HG03060 (cell line): ENCODE data around the gene MROH2B.
"Not testable (repeated sequence)": the region's sequence is repeated elsewhere in the genome, so short reads cannot be mapped to it uniquely, and the experiment has no call there.

Experiments
- ATAC-seq: cut with Tn5 transposase; IDR thresholded peaks from one replicate; pipeline ENCODE4 v1.9.1; 2021; ENCODE audit warnings: low read depth, moderate number of reproducible peaks; ENCODE audit not compliant: unreplicated experiment

The MROH2B gene

DNA sequence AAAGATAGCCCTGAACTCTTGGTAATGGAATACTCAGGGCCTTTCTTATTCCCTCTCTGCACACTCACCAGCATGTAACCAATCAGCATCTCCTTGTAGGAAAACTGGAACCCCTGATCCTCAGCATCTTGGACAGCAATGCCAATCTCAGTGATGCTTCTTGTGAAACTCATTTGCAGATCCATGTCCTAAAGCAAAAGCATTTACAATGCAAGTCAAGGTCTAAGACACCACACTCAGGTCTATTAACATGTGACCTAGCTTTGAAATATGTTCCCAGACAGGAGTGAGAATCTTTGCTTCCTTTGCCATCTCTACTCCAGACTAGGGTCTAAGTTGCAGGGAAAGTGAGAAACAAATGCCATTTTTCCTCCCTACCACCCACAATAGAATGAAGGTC lies 38.2 kb downstream of the MROH2B start:
- ATAC-seq = no peak

DNA sequence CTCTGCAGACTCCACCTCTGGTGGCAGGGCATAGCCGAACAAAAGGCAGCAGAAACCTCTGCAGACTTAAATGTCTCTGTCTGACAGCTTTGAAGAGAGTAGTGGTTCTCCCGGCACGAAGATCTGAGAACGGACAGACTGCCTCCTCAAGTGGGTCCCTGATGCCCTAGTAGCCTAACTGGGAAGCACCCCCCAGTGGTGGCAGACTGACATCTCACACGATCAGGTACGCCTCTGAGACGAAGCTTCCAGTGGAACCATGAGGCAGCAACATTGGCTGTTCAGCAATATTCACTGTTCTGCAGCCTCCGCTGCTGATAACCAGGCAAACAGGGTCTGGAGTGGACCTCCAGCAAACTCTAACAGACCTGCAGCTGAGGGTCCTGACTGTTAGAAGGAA lies 48.5 kb downstream of the MROH2B start:
- not testable (repeated sequence) for ATAC-seq

DNA sequence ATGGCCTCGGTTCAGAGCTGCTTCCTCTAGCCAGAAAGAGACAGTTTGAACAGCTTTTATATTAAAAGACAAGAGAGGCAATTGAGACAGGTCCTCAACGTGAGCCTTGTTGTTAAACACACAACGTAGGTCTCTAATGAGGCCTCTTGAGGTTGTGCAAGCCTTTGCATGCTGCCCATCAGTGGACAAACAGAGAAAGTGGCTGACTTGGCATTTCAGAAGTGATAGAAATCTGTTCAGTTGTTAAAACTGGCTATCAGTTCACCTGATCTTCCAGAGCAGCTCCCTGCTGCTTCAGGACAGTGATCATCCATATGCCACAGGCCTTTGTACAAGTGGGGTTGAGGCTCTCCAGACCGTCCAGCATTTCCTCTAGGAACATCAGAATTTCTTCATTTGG lies 58.8 kb downstream of the MROH2B start:
- no peak for ATAC-seq

DNA sequence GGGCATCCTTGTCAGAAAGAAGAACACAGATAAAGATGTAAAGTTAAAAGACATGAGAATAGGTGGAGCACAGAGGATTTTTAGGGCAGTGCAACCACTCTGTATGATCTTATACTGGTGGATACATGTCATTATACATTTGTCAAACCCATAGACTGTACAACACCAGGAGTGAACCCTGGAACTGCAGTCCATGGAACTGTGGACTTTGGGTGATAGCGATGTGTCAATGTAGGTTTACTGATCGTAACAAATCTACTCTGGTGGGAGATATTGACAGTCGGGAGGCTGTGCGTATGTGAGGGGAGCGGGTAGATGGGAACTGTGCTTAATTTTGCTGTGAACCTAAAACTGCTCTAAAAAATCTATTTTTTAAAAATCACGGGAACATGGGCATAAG lies 60.6 kb downstream of the MROH2B start:
- no peak for ATAC-seq

DNA sequence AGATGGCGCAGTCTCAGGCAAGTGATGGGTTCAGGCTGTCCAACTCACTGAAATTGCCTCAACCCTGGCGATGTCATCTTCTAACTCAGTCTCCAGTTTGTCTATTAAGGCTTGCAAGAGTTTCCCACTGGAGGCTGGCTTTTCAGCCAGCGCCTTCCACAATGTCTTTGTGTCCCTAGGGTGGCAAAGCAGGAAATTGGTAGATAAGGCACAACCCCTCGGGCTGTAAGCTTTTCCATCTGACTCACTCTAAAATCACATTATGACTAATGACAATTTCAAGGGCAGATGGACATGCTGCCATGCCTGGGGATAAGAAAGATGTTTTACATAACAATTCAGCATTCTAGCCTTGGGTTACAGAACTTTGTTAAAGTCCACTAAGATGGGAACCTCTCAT lies 61.9 kb downstream of the MROH2B start:
- ATAC-seq = no peak

DNA sequence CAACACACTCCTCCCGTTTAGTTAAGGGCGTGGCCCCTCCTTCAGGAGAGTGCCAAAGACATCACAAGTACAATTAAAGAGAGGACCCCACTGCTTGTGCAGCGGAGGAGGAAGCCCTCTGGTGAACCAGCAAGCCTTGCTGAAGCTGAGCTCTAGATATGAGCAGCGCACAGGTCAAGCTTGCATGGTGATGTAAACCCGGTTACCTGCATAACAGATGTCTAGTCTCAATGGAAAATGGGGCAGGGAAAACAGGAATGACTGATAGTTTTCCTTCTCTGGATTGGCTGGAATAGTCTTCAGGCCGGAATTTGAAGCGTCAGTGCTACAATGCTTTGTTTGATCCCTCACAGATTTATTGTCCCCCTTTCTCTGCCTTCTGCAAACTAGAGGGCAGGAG lies 66.2 kb downstream of the MROH2B start:
- ATAC-seq = no peak

DNA sequence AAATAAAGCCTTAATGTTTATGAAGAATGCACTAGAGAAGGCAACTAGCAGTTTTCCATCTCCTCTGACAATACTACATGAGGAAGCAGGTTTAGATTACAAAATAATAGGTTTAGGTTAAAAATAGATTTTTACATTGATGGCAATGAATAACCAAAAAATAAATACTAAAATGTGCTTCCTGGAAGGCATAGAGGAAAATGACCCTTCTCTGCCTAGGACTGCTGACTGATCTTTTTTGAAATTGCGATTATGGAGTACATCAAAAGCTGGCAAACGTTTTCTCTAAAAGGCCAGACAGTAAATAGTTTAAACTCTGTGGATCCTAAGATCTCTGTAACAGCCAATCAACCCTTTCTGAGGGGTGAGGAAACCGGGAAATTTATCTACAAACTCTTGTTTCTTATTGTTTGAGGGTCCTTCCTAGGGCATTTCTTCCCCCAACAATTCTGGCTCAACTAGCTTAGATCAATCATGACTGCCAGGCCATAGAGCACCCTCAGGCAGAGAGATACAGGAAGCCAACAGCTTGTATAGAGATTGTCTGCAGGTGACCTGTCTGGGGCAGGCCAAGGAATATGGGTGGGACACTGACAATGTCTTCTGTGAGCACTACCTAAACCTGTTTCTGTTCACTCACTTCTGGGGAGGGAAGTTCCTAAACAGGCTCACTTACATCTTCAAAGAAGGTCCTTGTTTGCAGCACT lies 67.3 kb downstream of the MROH2B start:
- no peak for ATAC-seq

DNA sequence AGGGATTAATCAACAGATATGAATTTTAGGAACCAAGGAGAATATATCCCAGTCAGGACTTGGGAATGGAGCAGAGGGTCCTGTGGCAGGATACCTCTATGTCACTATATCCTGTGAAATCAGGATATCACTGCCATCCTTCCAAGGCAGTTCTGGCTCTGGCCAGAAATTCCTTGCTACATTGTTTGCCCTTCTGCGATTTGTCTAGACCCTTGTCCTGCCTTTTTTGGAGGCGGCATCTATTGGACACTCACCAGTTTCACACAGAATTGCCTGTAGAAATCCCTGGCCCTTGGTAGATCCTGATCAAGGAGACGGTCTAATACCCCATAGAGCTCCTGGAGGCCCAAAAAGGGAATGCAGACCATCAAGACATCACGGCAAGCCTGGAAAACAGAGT lies 71.2 kb downstream of the MROH2B start:
- no peak for ATAC-seq

DNA sequence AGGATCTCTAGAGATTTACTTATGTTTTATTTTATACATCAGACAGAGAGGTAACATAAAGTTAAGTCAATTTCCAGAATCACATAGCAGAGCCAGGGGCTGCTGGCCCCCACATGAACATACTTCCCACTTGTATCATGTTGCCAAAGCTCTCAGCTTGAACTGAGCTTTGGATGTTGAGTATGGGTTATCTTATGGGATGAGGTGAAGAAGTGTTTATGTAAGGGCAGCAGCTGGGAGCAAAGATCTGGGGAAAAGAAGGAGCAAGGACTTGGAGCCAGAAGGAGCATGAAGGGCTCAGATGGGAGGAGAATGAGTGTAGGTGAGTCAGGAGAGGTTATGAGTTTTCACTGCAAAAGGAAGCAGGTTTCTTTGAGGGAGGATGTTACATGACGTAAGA lies 72.0 kb downstream of the MROH2B start:
- no peak for ATAC-seq

DNA sequence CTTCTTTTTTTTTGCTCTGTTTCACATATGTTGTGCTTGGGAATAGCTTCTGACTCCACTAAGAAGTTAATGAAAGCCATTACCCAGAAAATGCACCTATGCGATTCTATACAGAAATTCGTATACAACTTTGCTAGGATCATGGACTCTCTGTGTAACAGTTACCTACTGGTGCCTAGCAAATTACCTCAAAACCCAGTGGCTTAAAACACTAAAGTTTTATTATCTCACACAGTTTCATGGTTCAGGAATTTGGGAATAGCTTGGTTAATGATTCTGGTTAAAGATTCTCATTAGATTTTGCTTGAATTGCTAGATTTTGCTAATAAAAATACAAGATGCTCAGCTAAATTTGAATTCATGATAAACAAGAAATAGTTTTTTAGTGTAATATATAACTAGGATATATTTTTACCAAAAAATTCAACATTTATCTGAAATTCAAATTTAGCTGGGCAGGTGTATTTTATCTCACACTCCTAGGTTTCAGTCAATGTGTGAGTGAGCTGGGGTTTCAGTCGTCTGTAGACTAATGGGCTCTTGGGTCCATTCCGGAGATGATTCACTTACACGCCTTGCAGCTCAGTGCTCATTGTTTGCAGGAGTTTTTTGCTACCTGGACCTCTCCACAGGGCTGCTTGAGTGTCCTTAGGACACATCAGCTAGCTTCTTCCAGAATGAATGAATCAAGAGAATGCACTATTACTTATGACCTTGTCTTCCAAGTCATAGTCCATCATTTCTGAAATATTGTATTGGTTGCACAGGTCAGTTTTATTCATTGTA lies 75.1 kb downstream of the MROH2B start:
- ATAC-seq = no peak

DNA sequence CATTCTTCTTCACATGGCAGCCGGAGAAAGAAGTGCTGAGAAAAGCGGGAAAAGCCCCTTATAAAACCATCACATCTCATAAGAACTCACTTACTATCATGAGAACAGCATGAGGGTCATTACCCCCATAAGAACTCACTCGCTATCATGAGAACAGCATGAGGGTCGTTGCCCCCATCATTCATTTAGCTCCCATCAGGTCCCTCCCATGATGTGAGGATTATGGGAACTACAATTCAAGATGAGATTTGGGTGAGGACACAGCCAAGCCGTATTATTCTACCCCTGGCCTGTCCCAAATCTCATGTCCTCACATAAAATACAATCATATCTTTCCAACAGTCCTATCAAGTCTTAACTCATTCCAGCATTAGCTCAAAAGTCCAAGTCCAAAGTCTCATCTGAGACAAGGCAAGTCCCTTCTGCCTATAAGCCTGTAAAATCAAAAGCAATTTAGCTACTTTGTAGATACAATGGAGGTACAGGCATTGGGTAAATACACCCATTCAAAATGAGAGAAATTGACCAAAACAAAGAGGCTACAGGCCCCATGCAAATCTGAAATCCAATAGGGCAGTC lies 79.1 kb downstream of the MROH2B start:
- ATAC-seq = no peak

DNA sequence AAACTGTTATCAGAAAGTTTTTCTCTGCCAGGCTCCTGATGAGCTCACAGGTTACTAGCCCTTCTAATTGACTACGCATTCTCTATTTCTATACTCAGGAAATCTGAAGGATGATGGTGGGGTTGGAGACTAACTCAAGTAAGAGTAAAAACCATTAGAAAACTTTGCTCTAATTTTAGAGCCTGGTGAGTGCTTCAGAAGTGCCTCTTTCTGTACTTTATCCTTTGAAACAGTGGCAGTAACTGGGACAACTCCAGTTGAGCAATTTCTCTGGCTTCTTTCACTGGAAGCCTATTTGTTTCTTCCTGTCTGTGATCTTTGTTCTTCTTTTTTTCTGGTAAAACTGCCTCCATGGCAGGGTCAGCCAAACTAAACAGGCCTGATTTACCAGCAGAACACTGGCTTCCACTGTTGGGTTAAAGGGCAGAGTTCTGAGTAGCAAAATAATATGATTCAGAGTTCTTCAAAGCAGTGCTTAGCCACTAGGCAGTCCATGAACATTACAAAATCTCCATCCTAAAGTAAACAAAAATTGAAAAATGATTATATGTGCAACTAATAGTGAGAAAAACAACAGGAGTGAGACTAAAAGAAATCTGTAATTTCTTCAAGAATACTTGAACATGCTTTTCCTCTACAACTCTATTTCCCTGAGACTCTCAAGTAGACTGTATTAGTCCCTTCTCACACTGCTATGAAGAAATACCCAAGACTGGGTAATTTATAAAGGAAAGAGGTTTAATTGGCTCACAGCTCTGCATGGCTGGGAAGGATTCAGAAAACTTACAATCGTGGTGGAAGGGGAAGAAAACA lies 79.8 kb downstream of the MROH2B start:
- no peak for ATAC-seq

DNA sequence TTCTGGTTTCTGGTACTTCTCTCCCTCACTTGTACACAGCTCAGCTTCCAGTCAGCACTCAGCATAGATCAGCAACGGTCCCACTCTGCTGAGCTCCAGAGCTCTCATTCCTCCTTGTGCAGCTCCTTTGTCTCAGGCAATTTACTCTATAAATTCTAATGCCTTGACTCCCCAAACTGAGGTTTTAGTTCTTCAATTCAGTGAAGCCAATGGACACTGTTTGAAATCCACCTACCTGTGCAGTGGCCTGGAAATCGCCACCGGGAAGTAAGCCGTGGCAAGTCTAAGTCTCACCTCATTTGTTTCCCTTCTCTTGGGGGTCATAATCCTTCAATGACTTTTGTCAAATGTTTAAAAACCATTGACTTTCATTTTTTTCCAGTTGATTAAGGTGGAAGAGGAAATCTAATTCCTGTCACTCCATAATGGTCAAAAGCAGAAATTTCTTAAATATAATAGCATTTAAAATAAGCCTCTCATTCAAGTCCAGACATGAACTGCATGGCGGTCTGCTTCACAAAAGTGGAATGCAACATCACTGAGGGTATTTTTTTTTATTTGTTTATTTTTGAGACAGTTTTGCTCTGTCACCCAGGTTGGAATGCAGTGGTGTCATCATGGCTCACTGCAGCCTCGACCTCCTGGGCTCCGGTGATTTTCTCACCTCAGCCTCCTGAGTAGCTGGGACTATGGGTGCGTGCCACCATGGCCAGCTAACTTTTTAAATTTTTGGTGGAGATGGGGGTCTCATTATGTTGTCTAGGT lies 82.2 kb downstream of the MROH2B start:
- ATAC-seq = no peak

DNA sequence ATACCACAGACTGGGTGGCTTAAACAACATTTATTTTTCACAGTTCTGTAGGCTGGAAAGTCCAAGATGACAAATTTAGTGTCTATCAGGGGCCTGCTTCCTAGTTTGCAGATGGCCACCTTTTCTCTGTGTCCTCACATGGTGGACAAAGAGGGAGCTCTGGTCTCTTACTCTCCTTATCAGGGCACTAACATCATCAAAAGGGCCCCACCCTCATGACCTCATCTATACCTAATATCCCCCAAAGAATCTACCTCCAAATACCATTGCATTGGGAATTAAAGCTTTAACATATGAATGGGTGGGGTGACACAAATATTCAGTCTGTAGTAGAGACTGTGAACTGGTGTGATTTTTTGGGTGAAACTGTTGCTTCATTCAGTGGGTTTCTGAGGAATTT lies 83.8 kb downstream of the MROH2B start:
- ATAC-seq = no peak

DNA sequence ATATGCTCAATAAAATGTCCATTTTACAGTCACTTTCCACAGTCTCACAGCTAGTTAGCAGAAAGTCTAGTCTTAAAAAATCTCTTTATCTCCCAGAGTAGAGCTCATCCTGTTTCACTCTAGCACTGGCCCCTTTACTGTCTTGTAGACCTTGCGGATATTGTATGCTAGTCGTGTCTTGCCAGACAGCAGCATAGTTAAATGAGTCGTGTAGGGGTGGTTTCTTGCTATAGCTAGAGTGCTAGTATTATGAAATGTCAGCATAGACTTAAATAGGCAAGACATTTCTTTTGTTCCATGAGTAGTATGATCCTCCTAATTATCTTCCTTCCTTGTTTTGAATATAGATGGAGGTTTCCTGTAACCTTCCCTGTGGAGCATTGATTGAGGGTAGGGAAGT lies 84.5 kb downstream of the MROH2B start:
- ATAC-seq = no peak

DNA sequence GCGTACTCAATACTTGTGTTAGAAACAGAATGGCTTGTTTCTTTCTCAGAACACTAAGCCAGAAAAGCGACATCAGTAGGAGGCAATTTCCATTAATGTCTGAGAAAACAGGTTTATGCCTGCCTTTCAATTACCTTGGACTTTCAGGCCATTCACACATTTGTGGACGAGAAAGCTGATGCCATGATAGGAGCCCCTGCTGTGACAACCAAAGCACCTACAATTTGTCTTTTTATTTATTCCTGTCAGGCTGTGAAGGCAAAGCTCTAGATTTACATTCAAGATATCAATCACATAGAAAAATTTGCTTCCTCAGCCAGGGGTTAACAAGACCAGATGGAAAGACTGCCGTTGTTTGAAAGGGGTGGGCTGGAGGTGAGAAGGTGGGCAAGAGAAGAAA lies 85.6 kb downstream of the MROH2B start:
- ATAC-seq = no peak

DNA sequence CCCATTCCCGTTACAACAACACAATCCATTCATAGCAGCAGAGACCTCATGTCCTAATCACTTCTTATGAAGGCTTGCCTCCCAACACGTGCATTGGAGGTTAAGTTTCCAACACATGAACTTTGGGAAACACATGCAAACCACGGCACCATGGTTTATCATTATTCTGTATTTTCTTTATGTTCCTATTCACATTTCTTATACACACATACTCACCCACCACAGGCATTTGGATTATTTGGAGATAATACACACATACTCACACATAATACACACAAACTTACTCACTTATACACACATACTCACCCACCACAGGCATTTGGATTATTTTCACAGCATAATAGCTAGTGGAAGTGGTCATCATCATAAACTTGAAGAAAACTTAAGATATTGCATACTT lies 86.3 kb downstream of the MROH2B start:
- no peak for ATAC-seq

DNA sequence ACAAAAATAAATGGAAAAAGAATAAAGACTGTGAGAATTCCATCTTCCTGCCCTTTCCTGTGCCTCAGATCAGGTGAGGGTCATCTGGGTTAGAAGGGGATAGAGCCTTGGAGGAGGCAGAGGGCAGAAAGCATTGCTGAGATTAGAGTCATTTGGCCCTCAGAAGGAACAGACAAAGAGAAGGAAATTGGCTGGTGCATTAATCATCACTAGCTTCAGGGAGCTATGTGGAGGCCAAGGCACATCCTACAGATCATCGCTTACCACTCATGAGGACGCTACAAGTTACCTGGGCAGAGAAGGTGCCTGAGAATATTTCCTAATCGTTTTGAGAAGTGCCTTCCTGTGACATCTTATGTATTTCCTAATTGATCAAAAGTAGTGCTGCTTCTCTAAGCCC lies 87.4 kb downstream of the MROH2B start:
- ATAC-seq = no peak

DNA sequence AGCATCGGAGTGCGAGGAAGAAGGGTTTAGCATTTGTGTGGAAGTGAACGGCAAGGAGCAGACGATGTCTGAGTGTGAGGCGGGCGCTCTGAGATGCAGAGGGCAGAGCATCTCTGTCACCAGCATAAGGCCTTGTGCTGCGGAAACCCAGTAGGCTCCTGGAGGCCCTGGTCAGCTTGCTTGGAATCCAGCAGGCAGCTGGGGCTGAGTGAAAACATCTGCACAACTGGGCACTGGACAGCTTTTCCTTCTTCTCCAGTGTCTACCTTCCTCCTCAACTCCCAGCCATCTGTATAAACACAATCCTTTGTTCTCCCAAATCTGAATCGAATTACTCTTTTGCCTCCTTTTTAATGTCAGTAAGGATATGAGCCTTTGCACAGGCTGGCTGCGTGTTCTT lies 89.7 kb downstream of the MROH2B start:
- no peak for ATAC-seq

DNA sequence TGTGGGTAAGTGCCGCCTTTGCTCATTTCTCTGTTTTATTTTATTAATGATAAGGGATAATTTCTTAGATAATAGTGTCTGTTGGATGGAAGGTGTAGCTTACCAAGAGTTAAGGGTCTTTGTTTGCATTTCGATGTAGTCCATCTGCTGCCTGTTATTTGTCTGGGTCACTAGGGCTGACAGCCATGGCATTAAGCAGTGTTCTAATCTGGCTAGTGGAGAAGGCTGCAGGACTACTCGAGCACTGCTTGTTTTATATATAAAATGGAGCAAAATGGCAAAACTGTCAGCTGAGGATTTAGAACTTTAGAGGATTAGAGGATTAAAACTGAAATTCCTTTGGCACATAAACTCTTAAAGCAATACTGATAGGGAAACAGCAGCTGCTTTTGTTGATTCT lies 94.3 kb downstream of the MROH2B start:
- no peak for ATAC-seq
